ENCODE data around the gene TFDP1. TPM values are rescaled to one million over a fixed set of nuclear protein-coding genes. Genes with fewer than 3 reads are reported as not detected.
A peak's percentile ranks its signal among the peaks of the same experiment; 100 is the strongest.
"Not testable (repeated sequence)": the region's sequence is repeated elsewhere in the genome, so short reads cannot be mapped to it uniquely, and the experiment has no call there.

The TFDP1 gene
- total RNA-seq, 1 donor from 2014 or later, result 171 TPM

GRCh38 chr13:113586661-113587479, 2.3 kb downstream of the TFDP1 start:
- no peaks in the 10 kb centered on the region for H3K9me3 Mint-ChIP-seq
- H3K4me3 Mint-ChIP-seq, result peak overlapping the region; percentile 90
- DNase-seq (ENCODE audit: low spot score), result no peak
- H3K36me3 Mint-ChIP-seq (ENCODE audit: low read depth), result peaks cover 38% of the 10 kb centered on the region
- peaks cover 2% of the 10 kb centered on the region for H3K27me3 Mint-ChIP-seq (ENCODE audit: insufficient read depth)
- peak overlapping the region; percentile 76 for H3K27ac Mint-ChIP-seq
- peaks cover 36% of the 10 kb centered on the region for H3K4me1 Mint-ChIP-seq (ENCODE audit: low read depth)
- intact Hi-C loops (cut with micrococcal nuclease), result loop anchor here (10.0 kb wide), 2 partner anchors 192 to 642 kb away; no protein-coding TSS in a partner anchor

GRCh38 chr13:113588394-113589111, 4.0 kb downstream of the TFDP1 start:
- peaks cover 36% of the 10 kb centered on the region for H3K4me1 Mint-ChIP-seq (ENCODE audit: low read depth)
- intact Hi-C loops (cut with micrococcal nuclease), result loop anchor here (10.0 kb wide), 2 partner anchors 194 to 644 kb away; no protein-coding TSS in a partner anchor
- peaks cover 42% of the 10 kb centered on the region for H3K36me3 Mint-ChIP-seq (ENCODE audit: low read depth)
- H3K27me3 Mint-ChIP-seq (ENCODE audit: insufficient read depth), result peaks cover 2% of the 10 kb centered on the region
- H3K4me3 Mint-ChIP-seq, result peak overlapping the region; percentile 12
- H3K9me3 Mint-ChIP-seq, result no peaks in the 10 kb centered on the region
- no peak for DNase-seq (ENCODE audit: low spot score)
- peak overlapping the region; percentile 22 for H3K27ac Mint-ChIP-seq

DNA sequence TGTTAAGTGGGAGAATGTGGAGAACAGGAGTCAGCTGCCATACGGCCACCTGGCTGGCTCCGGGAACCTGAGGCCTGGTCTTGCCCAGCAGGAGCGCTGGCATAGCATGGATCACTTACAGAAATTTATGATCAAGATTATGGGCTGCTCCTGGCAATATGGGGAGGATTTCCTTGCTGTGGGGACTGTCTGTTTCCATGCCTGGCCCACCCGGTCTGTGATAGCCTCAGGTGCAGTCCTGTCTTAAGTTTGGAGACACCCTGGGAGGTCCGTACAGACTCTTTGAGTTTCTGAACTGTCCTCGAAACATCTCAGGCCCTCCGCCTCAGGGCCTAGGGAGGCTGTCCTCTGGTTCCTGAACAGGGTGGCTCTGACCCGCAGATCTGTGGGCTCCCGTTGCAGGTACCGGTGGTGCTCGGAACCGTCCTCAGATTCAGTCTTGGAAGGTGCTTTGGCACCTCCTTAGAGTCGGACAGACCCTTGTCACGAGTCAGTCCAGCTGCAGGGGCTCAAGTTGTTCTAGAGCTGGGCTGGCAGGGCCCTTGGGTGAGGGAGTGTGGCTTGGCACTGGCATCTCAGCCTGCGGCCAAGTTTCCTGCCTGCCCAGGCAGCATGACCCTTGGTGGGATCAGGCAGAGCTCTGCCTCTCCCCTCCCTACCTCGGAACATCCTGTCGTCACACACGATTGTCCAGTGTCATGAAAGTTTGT, 4.9 kb downstream of the TFDP1 start:
- peaks cover 2% of the 10 kb centered on the region for H3K27me3 Mint-ChIP-seq (ENCODE audit: insufficient read depth)
- H3K9me3 Mint-ChIP-seq, result no peaks in the 10 kb centered on the region
- DNase-seq (ENCODE audit: low spot score), result no peak
- H3K36me3 Mint-ChIP-seq (ENCODE audit: low read depth), result peaks cover 42% of the 10 kb centered on the region
- H3K4me3 Mint-ChIP-seq, result no peak overlapping the region
- no peak overlapping the region for H3K27ac Mint-ChIP-seq
- H3K4me1 Mint-ChIP-seq (ENCODE audit: low read depth), result peaks cover 36% of the 10 kb centered on the region
- intact Hi-C loops (cut with micrococcal nuclease), result loop anchor here (10.0 kb wide), 2 partner anchors 195 to 645 kb away; no protein-coding TSS in a partner anchor

DNA sequence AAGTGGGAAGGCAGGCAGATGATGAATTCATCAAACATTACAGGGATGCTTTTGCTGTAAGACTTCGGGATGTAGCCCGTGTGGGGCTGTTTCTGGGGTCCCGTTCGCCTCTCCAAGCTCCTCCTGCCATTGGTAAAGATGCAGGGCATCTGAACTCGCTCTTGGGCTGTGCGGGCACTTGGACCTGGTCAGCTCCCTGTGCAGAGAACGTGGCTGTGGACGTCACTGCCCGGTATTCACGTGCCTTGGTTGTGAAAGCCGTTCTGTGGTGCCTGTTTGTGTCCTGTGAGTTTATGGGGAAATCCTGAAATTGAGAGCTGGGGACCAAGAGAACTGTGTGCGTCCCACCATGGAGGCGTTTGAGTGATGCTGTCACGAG, 5.4 kb downstream of the TFDP1 start:
- Mint-ChIP-seq H3K4me1 (ENCODE audit: low read depth) (peaks cover 36% of the 10 kb centered on the region), H3K27me3 (ENCODE audit: insufficient read depth) (peaks cover 2% of the 10 kb centered on the region), H3K9me3 (no peaks in the 10 kb centered on the region), H3K4me3 (no peak overlapping the region), H3K27ac (no peak overlapping the region), H3K36me3 (ENCODE audit: low read depth) (peaks cover 45% of the 10 kb centered on the region)
- intact Hi-C loops (cut with micrococcal nuclease), result loop anchor here (10.0 kb wide), 2 partner anchors 195 to 645 kb away; no protein-coding TSS in a partner anchor
- DNase-seq (ENCODE audit: low spot score), result no peak

GRCh38 chr13:113591750-113592149, 7.2 kb downstream of the TFDP1 start:
- peaks cover 24% of the 10 kb centered on the region for H3K4me1 Mint-ChIP-seq (ENCODE audit: low read depth)
- DNase-seq (ENCODE audit: low spot score), result no peak
- peaks cover 49% of the 10 kb centered on the region for H3K36me3 Mint-ChIP-seq (ENCODE audit: low read depth)
- no peak overlapping the region for H3K4me3 Mint-ChIP-seq
- H3K27ac Mint-ChIP-seq, result no peak overlapping the region
- intact Hi-C loops (cut with micrococcal nuclease), result no loop called here
- no peaks in the 10 kb centered on the region for H3K9me3 Mint-ChIP-seq
- H3K27me3 Mint-ChIP-seq (ENCODE audit: insufficient read depth), result peaks cover 2% of the 10 kb centered on the region

DNA sequence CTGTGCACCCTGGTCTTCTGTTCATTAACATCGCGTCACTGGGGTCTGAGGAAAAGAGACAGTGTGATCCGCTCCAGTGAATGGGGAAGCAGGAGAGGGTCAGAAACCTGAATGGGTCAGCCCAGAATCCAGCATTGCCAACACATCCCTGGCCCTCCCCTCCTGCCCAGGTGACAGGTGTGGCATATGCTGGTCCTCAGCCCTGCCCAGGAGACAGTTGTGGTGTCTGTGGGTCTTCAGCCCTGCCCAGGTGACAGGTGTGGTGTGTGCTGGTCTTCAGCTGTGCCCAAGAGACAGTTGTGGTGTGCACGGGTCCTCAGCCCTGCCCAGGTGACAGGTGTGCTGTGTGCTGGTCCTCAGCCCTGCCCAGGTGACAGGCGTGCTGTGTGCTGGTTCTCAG, 8.0 kb downstream of the TFDP1 start:
- Mint-ChIP-seq H3K36me3 (ENCODE audit: low read depth) (peaks cover 48% of the 10 kb centered on the region), H3K9me3 (no peaks in the 10 kb centered on the region), H3K27ac (no peak overlapping the region), H3K4me3 (no peak overlapping the region), H3K27me3 (ENCODE audit: insufficient read depth) (peaks cover 2% of the 10 kb centered on the region), H3K4me1 (ENCODE audit: low read depth) (peaks cover 17% of the 10 kb centered on the region)
- DNase-seq (ENCODE audit: low spot score), result no peak
- intact Hi-C loops (cut with micrococcal nuclease), result no loop called here

DNA sequence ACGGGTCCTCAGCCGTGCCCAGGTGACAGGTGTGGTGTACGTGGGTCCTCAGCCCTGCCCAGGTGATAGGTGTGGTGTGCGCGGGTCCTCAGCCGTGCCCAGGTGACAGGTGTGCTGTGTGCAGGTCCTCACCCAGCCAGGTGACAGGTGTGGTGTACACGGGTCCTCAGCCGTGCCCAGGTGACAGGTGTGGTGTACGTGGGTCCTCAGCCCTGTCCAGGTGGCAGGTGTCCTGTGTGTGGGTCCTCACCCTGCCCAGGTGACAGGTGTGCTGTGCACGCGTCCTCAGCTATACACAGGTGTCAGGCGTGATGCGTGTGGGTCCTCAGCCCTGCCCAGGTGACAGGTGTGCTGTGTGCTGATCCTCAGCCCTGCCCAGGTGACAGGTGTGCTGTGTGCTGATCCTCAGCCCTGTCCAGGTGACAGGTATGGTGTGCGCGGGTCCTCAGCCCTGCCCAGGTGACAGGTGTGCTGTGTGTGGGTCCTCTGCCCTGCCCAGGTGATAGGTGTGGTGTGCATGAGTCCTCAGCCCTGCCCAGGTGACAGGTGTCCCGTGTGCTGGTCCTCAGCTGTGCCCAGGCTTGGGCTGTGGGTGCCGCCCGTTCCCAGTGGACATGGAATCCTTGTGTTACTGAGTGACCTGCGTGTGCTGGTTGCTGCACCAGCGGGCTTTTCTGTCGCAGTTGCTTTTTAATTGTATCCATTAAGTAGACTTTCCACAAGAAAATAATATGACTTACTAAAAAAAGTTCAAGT, 9.7 kb downstream of the TFDP1 start:
- DNase-seq (ENCODE audit: low spot score); intact Hi-C loops (cut with micrococcal nuclease); H3K27me3 Mint-ChIP-seq (ENCODE audit: insufficient read depth); H3K4me1 Mint-ChIP-seq (ENCODE audit: low read depth); H3K9me3 Mint-ChIP-seq; H3K27ac Mint-ChIP-seq; H3K4me3 Mint-ChIP-seq: not testable (repeated sequence)
- H3K36me3 Mint-ChIP-seq (ENCODE audit: low read depth), result peaks cover 46% of the 10 kb centered on the region

GRCh38 chr13:113595131-113595530, 10.6 kb downstream of the TFDP1 start:
- DNase-seq (ENCODE audit: low spot score), result no peak
- peaks cover 50% of the 10 kb centered on the region for H3K36me3 Mint-ChIP-seq (ENCODE audit: low read depth)
- no peaks in the 10 kb centered on the region for H3K27me3 Mint-ChIP-seq (ENCODE audit: insufficient read depth)
- no peaks in the 10 kb centered on the region for H3K4me1 Mint-ChIP-seq (ENCODE audit: low read depth)
- no peaks in the 10 kb centered on the region for H3K9me3 Mint-ChIP-seq
- no peak overlapping the region for H3K27ac Mint-ChIP-seq
- no peak overlapping the region for H3K4me3 Mint-ChIP-seq
- intact Hi-C loops (cut with micrococcal nuclease), result no loop called here

- Mint-ChIP-seq H3K4me3 (no peak overlapping the region), H3K9me3 (no peaks in the 10 kb centered on the region), H3K27ac (no peak overlapping the region), H3K4me1 (ENCODE audit: low read depth) (no peaks in the 10 kb centered on the region), H3K36me3 (ENCODE audit: low read depth) (peaks cover 52% of the 10 kb centered on the region), H3K27me3 (ENCODE audit: insufficient read depth) (no peaks in the 10 kb centered on the region)
- DNase-seq (ENCODE audit: low spot score), result no peak
- intact Hi-C loops (cut with micrococcal nuclease), result no loop called here
Observed at GRCh38 chr13:113596321-113597200, 12.0 kb downstream of the TFDP1 start.

DNA sequence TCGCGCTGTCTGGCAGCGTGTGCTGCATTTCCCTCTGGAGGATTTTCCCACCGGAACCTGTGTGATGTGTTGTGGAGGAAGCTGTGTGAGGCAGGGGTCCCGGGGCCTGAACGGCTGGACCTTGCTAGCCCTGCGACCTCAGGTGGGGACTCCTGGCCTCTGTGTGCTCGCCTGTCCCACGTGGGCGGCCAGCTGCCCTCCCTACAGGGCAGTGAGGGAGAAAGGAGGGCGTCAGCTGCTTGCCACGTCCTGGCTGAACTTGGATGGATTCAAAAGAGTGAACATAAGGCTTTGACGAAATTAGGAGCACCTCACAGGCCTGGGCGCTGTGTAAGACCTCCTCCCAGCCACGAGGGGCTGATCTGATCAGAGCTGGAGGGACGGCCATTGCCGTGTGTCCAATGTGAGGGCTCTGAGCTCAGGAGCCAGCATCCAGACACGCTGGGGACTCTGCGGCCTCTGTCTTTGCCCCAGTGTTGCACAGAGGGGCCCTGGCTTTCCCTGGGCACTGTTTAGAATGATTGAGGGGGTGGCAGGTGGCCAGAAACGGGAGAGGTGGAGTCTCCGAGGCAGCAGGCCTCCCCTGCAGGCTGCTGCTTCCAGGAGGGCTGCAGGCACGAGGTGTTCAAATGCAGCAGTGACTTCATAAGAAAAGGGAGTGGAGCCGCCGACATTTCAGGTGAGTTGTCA, 13.0 kb downstream of the TFDP1 start:
- H3K9me3 Mint-ChIP-seq, result no peaks in the 10 kb centered on the region
- no peaks in the 10 kb centered on the region for H3K4me1 Mint-ChIP-seq (ENCODE audit: low read depth)
- no peak overlapping the region for H3K4me3 Mint-ChIP-seq
- H3K27me3 Mint-ChIP-seq (ENCODE audit: insufficient read depth), result no peaks in the 10 kb centered on the region
- H3K27ac Mint-ChIP-seq, result no peak overlapping the region
- intact Hi-C loops (cut with micrococcal nuclease), result no loop called here
- peaks cover 45% of the 10 kb centered on the region for H3K36me3 Mint-ChIP-seq (ENCODE audit: low read depth)
- no peak for DNase-seq (ENCODE audit: low spot score)

GRCh38 chr13:113598081-113598410, 13.5 kb downstream of the TFDP1 start:
- no peak for DNase-seq (ENCODE audit: low spot score)
- intact Hi-C loops (cut with micrococcal nuclease), result no loop called here
- Mint-ChIP-seq H3K4me1 (ENCODE audit: low read depth) (no peaks in the 10 kb centered on the region), H3K36me3 (ENCODE audit: low read depth) (peaks cover 45% of the 10 kb centered on the region), H3K9me3 (no peaks in the 10 kb centered on the region), H3K4me3 (no peak overlapping the region), H3K27ac (no peak overlapping the region), H3K27me3 (ENCODE audit: insufficient read depth) (no peaks in the 10 kb centered on the region)
